ENCODE results near the gene PTPRQ.
"Not testable (repeated sequence)": the region's sequence is repeated elsewhere in the genome, so short reads cannot be mapped to it uniquely, and the experiment has no call there.

The PTPRQ gene

DNA sequence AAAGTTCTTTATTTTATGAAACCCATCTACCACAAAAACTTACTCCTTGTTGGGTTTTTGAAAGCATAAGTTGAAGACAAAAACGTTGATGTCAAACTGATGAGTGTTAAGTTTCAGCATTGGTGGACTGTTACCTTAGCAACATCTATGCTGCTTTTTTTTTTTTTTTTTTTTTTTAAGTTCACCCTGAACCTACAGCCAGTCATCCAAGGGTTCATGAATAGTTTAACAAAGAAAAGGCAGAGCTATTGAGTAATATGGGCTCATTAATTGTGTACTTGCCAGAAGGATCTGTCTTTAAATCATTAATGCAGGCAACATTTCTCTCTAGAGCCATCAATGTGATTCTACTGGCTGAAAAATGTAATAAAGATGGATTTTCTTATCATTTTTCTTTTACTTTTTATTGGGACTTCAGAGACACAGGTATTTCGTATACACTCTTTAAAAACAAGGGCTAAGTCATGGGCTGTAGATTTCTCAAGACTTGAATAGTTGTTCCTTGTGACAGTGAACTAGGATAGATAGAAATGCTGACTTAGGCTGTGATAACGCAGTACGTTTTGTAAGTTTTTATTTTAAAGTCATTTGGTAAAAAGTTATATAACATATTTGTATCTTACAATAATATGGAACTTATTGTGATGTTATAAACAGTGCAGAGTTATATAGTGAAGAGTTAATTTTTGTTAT lies at the start of gene PTPRQ:
PTPRQ (plus strand) TSS at position 262 of the 693 bp plus-strand sequence; CDS start at position 373, 111 bp downstream.
- DNase-seq: no peak

DNA sequence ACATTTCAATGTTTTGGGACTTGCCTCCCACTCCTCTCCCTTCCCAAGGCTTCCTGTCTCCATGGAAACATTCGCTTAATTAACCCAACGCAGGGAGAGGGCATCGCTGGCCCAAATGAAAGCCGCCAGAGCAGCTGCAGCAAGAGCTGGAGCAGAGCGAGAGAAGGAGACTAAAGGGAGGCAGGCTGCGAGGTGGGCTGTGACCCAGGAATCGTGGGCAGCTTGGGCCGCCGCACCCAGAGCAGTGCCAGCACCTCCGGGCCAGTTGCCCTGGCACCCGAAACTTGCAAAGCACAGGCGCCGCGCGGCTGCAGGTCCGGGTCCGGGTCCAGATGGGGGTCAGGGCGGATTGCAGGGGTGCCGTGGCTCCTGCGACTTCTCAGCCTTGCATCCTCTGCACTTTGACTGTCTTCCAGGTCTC lies 43.5 kb upstream of the PTPRQ start:
- DNase-seq: no peak

DNA sequence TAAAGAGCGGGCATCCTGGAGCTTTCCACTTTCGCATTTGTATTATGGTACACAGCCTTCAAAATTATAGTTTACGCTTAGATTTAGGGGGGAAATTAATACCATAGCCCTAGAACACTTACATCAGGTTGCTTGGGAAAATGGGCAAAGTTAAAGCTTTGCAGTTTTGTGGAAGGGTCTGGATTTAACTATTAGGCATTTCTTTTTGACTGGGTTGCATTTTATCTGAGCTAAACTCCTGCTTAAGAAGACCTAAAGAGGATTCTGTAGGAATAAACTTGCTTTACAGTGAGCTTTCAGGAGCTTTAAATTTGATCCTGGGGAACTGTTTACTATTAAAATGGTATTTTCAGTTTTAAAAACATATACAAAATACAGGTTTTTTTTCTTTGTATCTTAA lies 42.8 kb upstream of the PTPRQ start:
- DNase-seq: no peak

GRCh38 chr12:80404629-80405028 lies 39.4 kb upstream of the PTPRQ start:
- no peak for DNase-seq

- DNase-seq: no peak
Measured at GRCh38 chr12:80406253-80406652, 37.8 kb upstream of the PTPRQ start.

- DNase-seq: no peak
Measured at GRCh38 chr12:80411787-80412186, 32.2 kb upstream of the PTPRQ start.

DNA sequence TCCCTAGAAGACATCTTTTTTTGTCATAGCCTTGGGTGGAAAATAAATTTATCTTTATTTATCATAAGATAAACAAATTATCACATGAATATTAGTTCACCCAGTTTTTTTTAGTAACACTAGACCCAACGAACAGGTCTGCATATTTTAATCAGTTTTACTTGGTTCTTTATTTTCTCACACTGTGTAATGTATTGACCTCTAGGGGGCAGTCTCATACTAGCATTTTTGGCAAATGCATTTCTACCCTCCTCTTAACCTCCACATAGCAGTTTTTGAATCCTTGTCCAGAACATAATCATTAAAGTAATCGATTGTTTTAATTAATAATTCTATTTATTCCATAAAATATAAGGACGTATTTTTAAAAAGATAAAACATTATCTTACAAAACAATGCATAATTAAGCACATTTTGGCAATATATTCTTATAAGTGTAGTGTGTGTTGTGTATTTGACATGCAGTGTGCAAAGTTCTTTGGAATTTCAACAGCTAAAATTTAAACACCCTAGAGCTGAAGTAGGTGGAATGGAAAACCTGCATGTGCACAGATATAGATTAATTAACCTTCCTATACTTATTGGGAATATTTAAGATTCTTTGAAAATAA lies 31.6 kb upstream of the PTPRQ start:
- DNase-seq: no peak

GRCh38 chr12:80413462-80413861 lies 30.6 kb upstream of the PTPRQ start:
- no peak for DNase-seq

GRCh38 chr12:80415466-80415865 lies 28.6 kb upstream of the PTPRQ start:
- DNase-seq: no peak

GRCh38 chr12:80419644-80420043 lies 24.4 kb upstream of the PTPRQ start:
- DNase-seq: no peak

DNA sequence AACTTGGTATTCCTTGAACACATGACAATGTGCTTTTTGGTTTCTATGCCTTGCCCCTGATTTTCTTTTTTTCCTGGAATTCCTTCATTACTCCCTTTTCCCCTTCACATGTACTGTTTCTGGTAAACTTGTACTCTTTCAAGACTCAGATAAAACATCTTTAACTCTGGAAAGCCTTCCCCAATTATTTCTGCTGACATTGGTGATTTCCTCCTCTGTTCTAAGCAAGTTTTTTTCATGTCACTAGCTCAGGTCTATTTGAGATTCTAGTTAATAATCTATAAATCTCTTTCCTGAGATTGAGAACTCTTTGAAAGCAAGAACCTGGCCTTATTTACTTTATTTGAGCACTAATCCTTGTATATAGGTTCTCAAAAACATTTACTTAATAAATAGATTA lies 24.0 kb upstream of the PTPRQ start:
- no peak for DNase-seq

- DNase-seq: no peak
Measured at GRCh38 chr12:80422550-80422949, 21.5 kb upstream of the PTPRQ start.

DNA sequence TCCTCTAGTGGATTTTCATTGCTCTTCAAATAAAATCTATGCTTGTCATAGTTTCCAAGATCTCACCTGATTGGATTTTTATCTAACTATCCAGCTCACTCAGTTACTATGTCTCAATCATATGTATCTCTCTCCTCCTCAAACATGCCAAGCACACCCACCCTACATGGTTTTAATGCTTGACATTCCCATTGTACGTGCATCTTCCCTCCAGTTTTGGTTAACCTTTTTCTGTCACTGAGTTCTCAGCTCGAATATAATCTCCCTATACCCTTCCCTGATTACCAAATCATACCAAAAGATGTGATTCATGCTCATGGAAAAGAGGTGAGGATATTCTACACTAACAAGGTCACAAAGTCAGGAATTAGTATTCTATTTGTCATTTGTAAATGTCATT lies 12.0 kb upstream of the PTPRQ start:
- DNase-seq: no peak

DNA sequence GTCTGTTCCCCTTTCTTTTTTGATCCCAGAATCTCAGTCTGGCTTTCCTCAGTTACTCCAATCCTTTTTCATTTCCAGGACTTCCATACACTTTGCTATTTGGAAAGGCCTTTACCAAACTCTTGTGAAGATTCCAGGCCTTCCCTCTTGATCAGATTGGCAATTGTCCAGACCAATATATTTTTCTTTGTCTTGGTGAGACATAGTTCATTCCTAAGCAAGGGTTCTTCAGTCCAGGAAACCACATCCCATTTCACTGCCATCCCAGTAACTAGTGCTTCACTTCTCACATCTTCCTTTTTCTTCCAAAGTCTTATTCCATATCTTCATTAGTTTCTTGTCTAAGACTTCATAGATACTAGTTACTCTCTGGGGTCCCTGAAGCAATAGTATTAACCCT lies 2.1 kb upstream of the PTPRQ start:
- no peak for DNase-seq

DNA sequence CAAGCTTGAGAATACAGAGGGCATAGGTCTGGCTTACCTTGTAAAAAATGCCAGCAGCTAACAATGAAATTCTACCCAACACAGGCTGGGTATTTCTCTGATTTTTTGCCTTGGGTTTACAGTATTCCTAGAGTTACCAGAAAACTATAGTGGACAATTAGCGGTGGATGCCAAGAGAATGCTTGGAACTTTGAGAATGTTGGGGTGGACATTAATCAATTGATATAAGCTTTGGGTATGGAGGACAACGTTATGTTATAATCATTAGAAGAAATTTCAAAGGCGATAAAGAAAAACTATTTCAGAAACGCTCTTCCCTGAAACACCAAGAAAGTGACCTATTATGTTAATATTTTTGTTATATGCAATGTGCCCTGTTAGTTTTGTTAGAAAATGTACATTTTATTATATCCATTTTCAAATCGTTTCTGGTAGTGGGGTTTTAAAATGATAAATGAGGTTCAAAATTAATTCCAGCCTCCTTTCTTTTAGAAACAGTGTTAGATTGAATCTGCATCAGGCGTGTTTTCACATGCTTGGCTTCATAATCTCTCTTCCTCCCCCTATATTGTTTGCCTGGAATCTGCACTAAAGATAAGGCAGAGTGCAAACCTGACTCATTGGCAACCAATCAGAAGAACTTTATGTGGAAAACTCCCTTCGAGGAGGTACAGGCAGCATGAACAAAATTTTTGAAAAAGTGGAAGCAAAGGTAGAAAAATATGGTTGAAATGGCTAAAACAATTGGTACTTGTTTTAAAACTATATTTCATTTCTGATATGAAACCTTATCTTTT lies 1.4 kb upstream of the PTPRQ start:
- no peak for DNase-seq

GRCh38 chr12:80445083-80445793 lies 1.2 kb downstream of the PTPRQ start:
- DNase-seq: no peak

DNA sequence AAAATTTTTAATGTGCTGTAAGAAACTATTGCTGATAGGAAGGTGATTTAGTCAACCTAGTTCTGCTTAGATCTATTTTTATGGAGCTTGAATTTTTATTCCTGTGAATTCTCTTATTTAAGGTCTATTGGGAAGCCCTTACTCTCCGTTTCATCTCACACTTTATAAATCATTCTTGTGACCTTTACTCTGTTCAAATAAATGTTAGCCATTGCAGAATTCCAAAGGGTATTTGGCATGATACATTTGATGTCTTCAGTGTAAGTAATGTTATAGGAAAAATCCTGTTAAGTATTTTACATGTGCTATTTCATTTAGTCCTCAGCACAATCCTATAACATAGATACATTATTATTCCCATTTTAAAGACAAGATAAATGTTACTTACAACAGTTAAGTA lies 12.5 kb downstream of the PTPRQ start:
- DNase-seq: no peak

GRCh38 chr12:80460972-80461371 lies 16.9 kb downstream of the PTPRQ start:
- no peak for DNase-seq

GRCh38 chr12:80461851-80462250 lies 17.8 kb downstream of the PTPRQ start:
- DNase-seq: not testable (repeated sequence)

GRCh38 chr12:80469681-80470080 lies 25.6 kb downstream of the PTPRQ start:
- DNase-seq: no peak

GRCh38 chr12:80470403-80470802 lies 26.4 kb downstream of the PTPRQ start:
- no peak for DNase-seq

GRCh38 chr12:80472236-80472635 lies 28.2 kb downstream of the PTPRQ start:
- no peak for DNase-seq

DNA sequence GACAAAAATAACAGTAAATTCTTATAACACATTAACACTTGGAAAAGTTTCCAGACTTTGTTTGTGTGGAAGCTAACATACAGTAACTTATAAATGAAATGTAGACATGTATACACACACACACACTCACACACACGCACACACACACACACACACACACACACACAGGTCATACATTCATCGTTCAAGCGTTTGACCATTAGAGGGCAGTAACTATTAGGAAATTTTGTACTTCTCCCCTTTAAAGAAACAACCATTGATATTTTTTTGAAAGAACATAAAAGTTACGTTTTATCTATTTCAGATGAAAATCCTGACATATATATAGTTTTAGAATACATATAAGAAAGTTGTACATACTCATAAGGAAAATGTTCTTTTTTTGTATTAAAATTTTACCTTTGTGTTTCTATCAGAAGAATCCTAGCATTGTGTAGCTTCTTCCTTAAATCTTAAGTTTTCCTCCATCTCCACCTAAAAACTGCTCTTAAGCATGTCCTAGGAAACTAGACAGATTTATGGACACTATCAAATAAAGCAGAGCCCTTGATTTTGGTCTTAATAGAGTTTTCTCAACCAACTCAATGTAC lies 29.0 kb downstream of the PTPRQ start:
- DNase-seq: no peak

Data from activated T-cell treated with anti-CD3 and anti-CD28 coated beads, Interleukin-2, amount 50 U/mL, for 48 hours (primary cell).